ENCODE data around the gene FAM3A. TPM values are rescaled to one million over a fixed set of nuclear protein-coding genes. Genes with fewer than 3 reads are reported as not detected.
A peak's percentile ranks its signal among the peaks of the same experiment; 100 is the strongest.

FAM3A gene
- total RNA-seq, 1 experiment from 2014 or later = 15.6 TPM

DNA sequence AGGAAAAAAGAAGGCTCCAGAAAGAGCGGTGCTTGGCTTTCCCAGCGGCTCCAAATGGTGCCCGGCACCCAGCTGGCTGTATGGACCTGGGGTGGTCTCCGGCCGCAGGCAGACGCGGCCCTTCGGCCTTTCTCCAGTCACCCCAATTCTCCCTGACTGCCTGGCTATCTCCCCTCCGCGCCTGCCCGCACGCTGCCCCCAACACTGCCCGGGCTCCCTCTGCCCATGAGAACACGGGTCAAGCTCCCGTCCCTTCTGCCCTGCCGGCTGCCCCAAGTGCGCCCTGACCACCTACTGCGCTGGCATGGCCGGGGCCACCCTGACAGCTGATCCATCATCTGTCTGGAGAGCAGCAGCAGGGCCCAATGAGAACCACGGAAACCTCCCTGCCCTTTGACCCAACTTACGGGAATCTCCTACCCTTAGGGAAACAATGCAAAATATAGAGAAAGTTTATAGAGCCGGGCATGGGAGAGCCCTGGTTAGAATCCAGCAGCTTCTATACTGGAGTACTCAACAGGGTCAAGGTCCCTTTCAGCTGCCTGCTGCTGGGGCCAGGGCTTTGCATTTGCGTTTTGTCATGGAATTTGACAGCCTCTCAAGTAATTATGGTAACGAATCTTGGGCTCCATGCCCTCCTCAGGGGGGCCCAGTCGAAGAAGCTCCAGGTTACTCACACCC lies 1.2 kb upstream of the FAM3A start:
- no TSS peak for BruUV-seq (replicated peaks)
- intact Hi-C loops (cut with micrococcal nuclease) = no loop called here
- Histone ChIP-seq H3K9me2 (ENCODE audit: insufficient read depth) (no peaks in the 10 kb centered on the region), H3K9ac (ENCODE audit: low read length) (no peak overlapping the region), H3K9me3 (ENCODE audit: control insufficient read depth in 1 of 2, insufficient read depth in 1 of 2, low read depth in 1 of 2, low read length in 2 of 2) (no peaks in the 10 kb centered on the region), H3K4me1 (ENCODE audit: control insufficient read depth in 1 of 2, insufficient read depth in 2 of 2, low read length in 2 of 2) (peaks cover 5 to 10% of the 10 kb centered on the region in 2 experiments; a peak in 3 of 4 replicates), H3K27ac (ENCODE audit: low read depth, low read length) (no peak overlapping the region), H3K4me3 (replicated peaks in 1 of 2; ENCODE audit: low read depth in 1 of 2, low read length in 2 of 2) (no peak overlapping the region), H3K27me3 (ENCODE audit: insufficient read depth, low read length) (no peaks in the 10 kb centered on the region), H2AFZ (ENCODE audit: low read depth, low read length, poor library complexity, severe bottlenecking) (no peak overlapping the region), H3K36me3 (ENCODE audit: control insufficient read depth in 1 of 2, insufficient read depth in 2 of 2, low read length in 2 of 2) (no peaks in the 10 kb centered on the region), H3K4me2 (ENCODE audit: low read length) (no peak overlapping the region), H4K20me1 (ENCODE audit: insufficient read depth) (no peaks in the 10 kb centered on the region), H3K79me2 (ENCODE audit: insufficient read depth, low read length) (no peaks in the 10 kb centered on the region)
- DNase-seq (ENCODE audit: low read depth, low spot score) = no peak
- no peak for TF ChIP-seq POLR2AphosphoS5 (IDR thresholded peaks at IDR 0.05; ENCODE audit: low read depth, low read length)
- no peak for TF ChIP-seq YY1 (IDR thresholded peaks at IDR 0.05; ENCODE audit: extremely low read depth, insufficient replicate concordance, low read depth, low read length)
- POLR2A ChIA-PET = no interaction called here
- ATAC-seq = no peak
- RAD21 ChIA-PET (ENCODE audit: low non-redundant PET in 1 of 2, low total read pairs in 2 of 2, uncharacterized antibody in 2 of 2, unreplicated experiment in 2 of 2) = no interaction called here
- CTCF ChIA-PET = no interaction called here

GRCh38 chrX:154516656-154517100 lies 646 bp upstream of the FAM3A start:
- H3K4me1 ChIP-seq (ENCODE audit: control insufficient read depth in 1 of 2, insufficient read depth in 2 of 2, low read length in 2 of 2) = peaks cover 5 to 10% of the 10 kb centered on the region in 2 experiments; a peak in 3 of 4 replicates
- peak overlapping the region; percentile 78 for H3K4me2 ChIP-seq (ENCODE audit: low read length)
- no peaks in the 10 kb centered on the region for H3K27me3 ChIP-seq (ENCODE audit: insufficient read depth, low read length)
- H4K20me1 ChIP-seq (ENCODE audit: insufficient read depth) = no peaks in the 10 kb centered on the region
- peak overlapping the region; percentile 51 for H3K9ac ChIP-seq (ENCODE audit: low read length)
- peak; percentile 5 for TF ChIP-seq POLR2A (IDR thresholded peaks at IDR 0.05; ENCODE audit: borderline replicate concordance, extremely low read depth, insufficient read depth, insufficient read length)
- TF ChIP-seq EZH2phosphoT487 (IDR thresholded peaks at IDR 0.05; ENCODE audit: borderline replicate concordance) = no peak
- BruUV-seq (replicated peaks) = TSS peak; percentile 89
- ChIA-PET CTCF (no interaction called here), POLR2A (no interaction called here), RAD21 (ENCODE audit: low non-redundant PET in 1 of 2, low total read pairs in 2 of 2, uncharacterized antibody in 2 of 2, unreplicated experiment in 2 of 2) (no interaction called here)
- H2AFZ ChIP-seq (ENCODE audit: low read depth, low read length, poor library complexity, severe bottlenecking) = no peak overlapping the region
- no peaks in the 10 kb centered on the region for H3K36me3 ChIP-seq (ENCODE audit: control insufficient read depth in 1 of 2, insufficient read depth in 2 of 2, low read length in 2 of 2)
- H3K9me3 ChIP-seq (ENCODE audit: control insufficient read depth in 1 of 2, insufficient read depth in 1 of 2, low read depth in 1 of 2, low read length in 2 of 2) = no peaks in the 10 kb centered on the region
- intact Hi-C loops (cut with micrococcal nuclease) = no loop called here
- peak overlapping the region; percentile 49 for H3K27ac ChIP-seq (ENCODE audit: low read depth, low read length)
- ATAC-seq (peak; percentile 2; the same call in 1 of the 2 replicates), DNase-seq (ENCODE audit: low read depth, low spot score) (no peak)
- peak overlapping the region; percentile 44 to 70 for H3K4me3 ChIP-seq (replicated peaks in 1 of 2; ENCODE audit: low read depth in 1 of 2, low read length in 2 of 2)
- H3K9me2 ChIP-seq (ENCODE audit: insufficient read depth) = no peaks in the 10 kb centered on the region
- no peaks in the 10 kb centered on the region for H3K79me2 ChIP-seq (ENCODE audit: insufficient read depth, low read length)
